HepG2 (cell line): ENCODE results near the gene SH3GLB2. TPM values are rescaled to one million over a fixed set of nuclear protein-coding genes. Genes with fewer than 3 reads are reported as not detected.

ENCODE experiments used
- CCDC6 ChIP-seq: sonication (generic); formaldehyde crosslinking; IDR thresholded peaks from 2 replicates; pipeline ENCODE4 v1.8.1; 2022; ENCODE audit warnings: mild to moderate bottlenecking, missing genetic modification reagents, moderate library complexity
- E2F1 ChIP-seq: sonication (generic); formaldehyde crosslinking; IDR thresholded peaks from 2 replicates; pipeline ENCODE4 v1.5.0; 2020; ENCODE audit warnings: missing genetic modification reagents
- EEA1 ChIP-seq: sonication (generic); formaldehyde crosslinking; IDR thresholded peaks from 2 replicates; pipeline ENCODE4 v1.5.1; 2020; ENCODE audit warnings: mild to moderate bottlenecking, missing genetic modification reagents, borderline replicate concordance
- JARID2 ChIP-seq: sonication (generic); formaldehyde crosslinking; IDR thresholded peaks from 2 replicates; pipeline ENCODE4 v1.8.1; 2023; ENCODE audit warnings: missing genetic modification reagents, inconsistent platforms; ENCODE audit not compliant: insufficient replicate concordance
- MYNN ChIP-seq: sonication (generic); formaldehyde crosslinking; IDR thresholded peaks from 2 replicates; pipeline ENCODE4 v1.4.0; 2020; ENCODE audit warnings: mild to moderate bottlenecking, low read depth, missing genetic modification reagents
- NR2F1 ChIP-seq, 2 experiments: fragments of 450-650 bp in 1 of 2; formaldehyde crosslinking in 1 of 2; IDR thresholded peaks; 2 replicates each; pipeline versions ENCODE4 v1.5.0 to v1.6.1; 2016 to 2020; ENCODE audit warnings: mild to moderate bottlenecking in 1 of 2, missing compliant biosample characterization in 1 of 2, missing genetic modification reagents in 1 of 2, moderate library complexity in 1 of 2
- ZBTB40 ChIP-seq, 2 experiments: fragments of 450-650 bp in 1 of 2; sonication (generic) in 1 of 2; formaldehyde crosslinking in 1 of 2; IDR thresholded peaks; 2 replicates each; pipeline versions ENCODE4 v1.6.1 to v1.8.0; 2016 to 2022; ENCODE audit warnings: antibody characterized with exemption in 1 of 2, mild to moderate bottlenecking in 1 of 2, missing genetic modification reagents in 1 of 2
- ZBTB44 ChIP-seq: sonication (generic); formaldehyde crosslinking; IDR thresholded peaks from 2 replicates; pipeline ENCODE4 v1.4.0; 2020; ENCODE audit warnings: missing genetic modification reagents
- ZNF225 ChIP-seq: sonication (generic); formaldehyde crosslinking; IDR thresholded peaks from 2 replicates; pipeline ENCODE4 v1.4.0; 2020; ENCODE audit warnings: mild to moderate bottlenecking, missing genetic modification reagents
- ZNF276 ChIP-seq: sonication (generic); formaldehyde crosslinking; IDR thresholded peaks from 2 replicates; pipeline ENCODE4 v1.4.0; 2020; ENCODE audit warnings: mild to moderate bottlenecking, low read depth, missing genetic modification reagents
- ZNF546 ChIP-seq: sonication (generic); formaldehyde crosslinking; conservative IDR thresholded peaks from 2 replicates; pipeline ENCODE4 v1.8.1; 2023; ENCODE audit warnings: mild to moderate bottlenecking, missing genetic modification reagents
- ZNF737 ChIP-seq: sonication (generic); formaldehyde crosslinking; IDR thresholded peaks from 2 replicates; pipeline ENCODE4 v1.5.0; 2020; ENCODE audit warnings: missing genetic modification reagents, mild to moderate bottlenecking, borderline replicate concordance
- polyA plus RNA-seq, 8 experiments: library from polyadenylated mRNA; depleted of rRNA in 3 of 8; stranded (reverse) in 7 of 8; unstranded in 1 of 8; fragments of >200 nt; fragmentation: Illumina TruSeq in 4 of 8; extraction: Trizol in 4 of 8; gene quantifications; 2 replicates each; pipeline versions ENCODE4 v1.2.1 to v1.2.3, GENCODE V29; 2011 to 2016; ENCODE audit warnings: low read depth in 4 of 8, missing spikeins in 1 of 8, mixed read lengths in 1 of 8; ENCODE audit not compliant: insufficient read depth in 1 of 8
- total RNA-seq, 5 experiments: library from RNA; depleted of rRNA; stranded (reverse); fragments of >200 nt; fragmentation: Illumina TruSeq; extraction: Trizol; gene quantifications; 2 replicates each; pipeline ENCODE4 v1.2.3, GENCODE V29; 2016; ENCODE audit warnings: low read depth in 1 of 5

SH3GLB2 gene
- total and polyA plus RNA-seq, 2 of the 13 experiments (the other 11 are each of a cell fraction or from before 2014, with no cell fraction given) = 24.0 to 40.6 TPM

GRCh38 chr9:129059796-129060785 lies 32.0 kb upstream of the SH3GLB2 start (continued):
- TF ChIP-seq MYNN (CRISPR knock-in tag) (no peak), ZNF276 (CRISPR knock-in tag) (no peak), E2F1 (no peak), ZNF225 (CRISPR knock-in tag) (no peak), NR2F1 (CRISPR knock-in tag; IDR thresholded peaks at IDR 0.05) (no peak; a peak in 2 of 4 replicates), ZNF737 (CRISPR knock-in tag) (no peak), JARID2 (CRISPR knock-in tag) (no peak), EEA1 (CRISPR knock-in tag) (no peak), CCDC6 (CRISPR knock-in tag) (no peak), ZBTB44 (CRISPR knock-in tag) (no peak), ZNF546 (CRISPR knock-in tag) (no peak), ZBTB40 (IDR thresholded peaks at IDR 0.05) (no peak), ZBTB40 (CRISPR knock-in tag; IDR thresholded peaks at IDR 0.05) (no peak)
